K562 (cell line): ENCODE data around the gene C1QA. TPM values are rescaled to one million over a fixed set of nuclear protein-coding genes. Genes with fewer than 3 reads are reported as not detected.

Experiments
- ATAC-seq: fragments of 200-7000 bp; cut with Tn5 transposase; 3 replicates; pipeline ENCODE4 v1.9.1; 2020; ENCODE audit warnings: moderate library complexity
- BruUV-seq: library from RNA; stranded (reverse); fragments of 400-500 nt; replicated peaks from 2 replicates; lab custom pipeline; 2021; lab: Mats Ljungman, UMichigan
- CTCF ChIA-PET: fragments of 300-600 bp; formaldehyde crosslinking; extraction: SDS; loops from one replicate; lab custom pipeline; 2021; ENCODE audit warnings: low intra/inter-chr PET ratio; lab: Yijun Ruan, JAX
- POLR2A ChIA-PET: fragments of 300-600, 350-650 bp; sonication (Branson Sonifier 250); formaldehyde crosslinking; extraction: SDS; loops from one replicate; lab custom pipeline; 2021; ENCODE audit warnings: antibody characterized with exemption, inconsistent platforms; lab: Yijun Ruan, JAX
- DNase-seq, 4 experiments: peaks; one replicate each; pipeline versions ENCODE4 v3.0.0 to v3.0.0-alpha.2; 2011 to 2018; ENCODE audit warnings: low spot score in 3 of 4, mixed read lengths in 3 of 4; ENCODE audit errors: extremely low read depth in 1 of 4
- FAIRE-seq: peaks from 2 replicates; lab custom pipeline; 2011; peaks lifted over from hg19 to GRCh38; lab: Jason Lieb, UNC
- H2AFZ ChIP-seq: 2 replicates; pipeline ENCODE4 v1.6.0; 2011; ENCODE audit warnings: low read depth, low read length, control low read depth, inconsistent platforms
- H3K27ac ChIP-seq: fragments of 200-600 bp; 3 replicates; pipeline ENCODE4 v1.8.0; 2011; ENCODE audit warnings: low read depth, mild to moderate bottlenecking, control low read depth, inconsistent platforms, low read length, moderate library complexity, mixed read lengths; ENCODE audit errors: extremely low read depth
- H3K27me3 ChIP-seq, 2 experiments: fragments of 300-600 bp in 1 of 2; 2 replicates in 1 of 2; 3 replicates in 1 of 2; pipeline versions ENCODE4 v1.6.0 to v1.8.0; 2011; ENCODE audit warnings: inconsistent platforms in 2 of 2, low read length in 2 of 2, mild to moderate bottlenecking in 1 of 2, mixed read lengths in 1 of 2, moderate library complexity in 1 of 2; ENCODE audit not compliant: control insufficient read depth in 2 of 2, insufficient read depth in 2 of 2
- H3K36me3 ChIP-seq: fragments of 300-600 bp; 3 replicates; pipeline ENCODE4 v1.8.0; 2011; ENCODE audit warnings: mild to moderate bottlenecking, low read length, inconsistent platforms; ENCODE audit not compliant: control insufficient read depth, insufficient read depth
- H3K4me1 ChIP-seq, 2 experiments: fragments of 200-600 bp in 1 of 2; replicated peaks in 1 of 2; 2 replicates in 1 of 2; 3 replicates in 1 of 2; pipeline versions ENCODE4 v1.5.1 to v1.8.0; 2011; ENCODE audit warnings: inconsistent platforms in 2 of 2, low read length in 2 of 2, mild to moderate bottlenecking in 1 of 2, mixed read lengths in 1 of 2, moderate library complexity in 1 of 2; ENCODE audit not compliant: control insufficient read depth in 2 of 2, insufficient read depth in 2 of 2
- H3K4me2 ChIP-seq: 2 replicates; pipeline ENCODE4 v1.6.1; 2011; ENCODE audit warnings: low read length, control low read depth, inconsistent platforms, mixed read lengths; ENCODE audit not compliant: insufficient read depth
- H3K4me3 ChIP-seq: fragments of 200-600 bp; sonication (generic), shearing (Covaris generic); 2 replicates; pipeline ENCODE4 v1.5.1; 2016; ENCODE audit warnings: control low read depth, inconsistent platforms
- H3K79me2 ChIP-seq: fragments of 200-600 bp; 3 replicates; pipeline ENCODE4 v1.8.0; 2011; ENCODE audit warnings: low read length, inconsistent platforms; ENCODE audit not compliant: control insufficient read depth, insufficient read depth
- H3K9ac ChIP-seq, 2 experiments: 2 replicates each; pipeline versions ENCODE4 v1.6.0 to v1.6.1; 2011; ENCODE audit warnings: low read depth in 2 of 2, low read length in 2 of 2, control low read depth in 1 of 2, inconsistent platforms in 1 of 2, mild to moderate bottlenecking in 1 of 2, mixed read lengths in 1 of 2; ENCODE audit not compliant: insufficient read depth in 1 of 2
- H3K9me1 ChIP-seq: one replicate; pipeline ENCODE4 v1.6.0; 2011; ENCODE audit warnings: inconsistent platforms, mild to moderate bottlenecking, low read length, moderate library complexity; ENCODE audit not compliant: control insufficient read depth, insufficient read depth
- H3K9me3 ChIP-seq: replicated peaks from 2 replicates; pipeline ENCODE4 v1.5.1; 2011; ENCODE audit warnings: low read depth, low read length, inconsistent platforms; ENCODE audit not compliant: control insufficient read depth, insufficient read depth
- H4K20me1 ChIP-seq: replicated peaks from 2 replicates; pipeline ENCODE4 v1.6.1; 2011; ENCODE audit warnings: low read length, inconsistent platforms, mixed read lengths; ENCODE audit not compliant: control insufficient read depth, insufficient read depth
- ELF1 ChIP-seq: fragments of 200-800 bp; sonication (Bioruptor generic); IDR thresholded peaks from 2 replicates; pipeline ENCODE4 v1.6.1; 2016; ENCODE audit warnings: missing genetic modification characterization, missing compliant biosample characterization
- MEF2D ChIP-seq: conservative IDR thresholded peaks from 2 replicates; pipeline ENCODE4 v1.6.1; 2016; ENCODE audit warnings: low read depth, missing genetic modification characterization, missing compliant biosample characterization
- NFIX ChIP-seq: fragments of 250-450 bp; sonication (Bioruptor Pico); IDR thresholded peaks from 2 replicates; pipeline ENCODE4 v1.4.0; 2020; ENCODE audit warnings: low read depth, mild to moderate bottlenecking, moderate library complexity
- PPARD ChIP-seq: fragments of 250-450 bp; sonication (Bioruptor Pico); IDR thresholded peaks from 2 replicates; pipeline ENCODE4 v1.8.0; 2022; ENCODE audit warnings: inconsistent platforms, mild to moderate bottlenecking, moderate library complexity
- TSC22D4 ChIP-seq: fragments of 450-650 bp; IDR thresholded peaks from 2 replicates; pipeline ENCODE4 v1.6.1; 2016; ENCODE audit warnings: missing genetic modification characterization, missing biosample characterization, control low read depth
- ZNF24 ChIP-seq: fragments of 450-650 bp; IDR thresholded peaks from 2 replicates; pipeline ENCODE4 v1.6.1; 2016
- WGBS: fragments of 100-300 bp; shearing (Covaris generic); methylation state at CpG from one replicate; pipeline ENCODE4 v1.1.6; 2016; ENCODE audit warnings: low coverage, mixed read lengths; ENCODE audit not compliant: insufficient coverage; ENCODE audit errors: missing lambda C conversion rate; 5-methylcytosine and 5-hydroxymethylcytosine counted together
- in situ Hi-C: fragments of 300-500 bp; cut with MboI; formaldehyde crosslinking; loops from 4 replicates; pipeline ENCODE4 v1.15.0; 2018; ENCODE audit warnings: inconsistent platforms, mixed read lengths
- intact Hi-C: fragments of 100-400 bp; cut with micrococcal nuclease; formaldehyde crosslinking; loops from 2 replicates; pipeline ENCODE4 v1.14.2; 2022
- polyA plus RNA-seq, 8 experiments: library from polyadenylated mRNA; depleted of rRNA in 4 of 8; stranded (reverse) in 5 of 8; unstranded in 3 of 8; fragments of >200 nt; fragmentation: Nextera tagmentation in 2 of 8; fragmentation: Illumina TruSeq in 1 of 8; extraction: Ambion mirVana in 2 of 8; extraction: Trizol in 1 of 8; gene quantifications; 2 replicates each; pipeline versions ENCODE4 v1.2.1 to v1.2.3, GENCODE V29; 2011 to 2014; ENCODE audit warnings: inconsistent platforms in 1 of 8, missing spikeins in 1 of 8
- total RNA-seq, 7 experiments: library from RNA; depleted of rRNA in 6 of 7; stranded (reverse); fragments of >200 nt in 6 of 7; fragmentation: Illumina TruSeq in 2 of 7; extraction: Trizol in 2 of 7; gene quantifications; 2 replicates each; pipeline versions ENCODE4 v1.2.1 to v1.2.3, GENCODE V29; 2011 to 2021; ENCODE audit warnings: low replicate concordance in 1 of 7

C1QA gene
- total and polyA plus RNA-seq, 9 of the 15 experiments (the other 6 are each of a cell fraction or from before 2014, with no cell fraction given): 0.71 TPM; not detected in 8

- POLR2A ChIA-PET: no interaction called here
- FAIRE-seq: no peak
- TF ChIP-seq PPARD (CRISPR knock-in tag) (no peak), NFIX (CRISPR knock-in tag) (no peak)
These were observed 41.3 kb upstream of the C1QA start for GRCh38 chr1:22595108-22595507.

GRCh38 chr1:22597301-22597965 is 39.0 kb upstream of the C1QA start:
- Histone ChIP-seq H4K20me1 (peaks cover 22% of the 10 kb centered on the region; the same call in 1 of the 2 replicates), H3K9ac (no peak overlapping the region), H3K27ac (no peak overlapping the region), H3K4me3 (no peak overlapping the region), H3K27me3 (peaks cover 54 to 79% of the 10 kb centered on the region in 2 experiments), H3K79me2 (no peaks in the 10 kb centered on the region), H3K4me2 (no peak overlapping the region), H3K9me3 (no peaks in the 10 kb centered on the region), H3K9me1 (peaks cover 4% of the 10 kb centered on the region), H3K4me1 (peaks cover 0 to 26% of the 10 kb centered on the region in 2 experiments; a peak in 1 of 5 replicates), H3K36me3 (no peaks in the 10 kb centered on the region), H2AFZ (no peak overlapping the region)
- FAIRE-seq (no peak), ATAC-seq (no peak), DNase-seq (no peak)
- WGBS: 3% methylated on average over 29 of the region's 30 CpGs
- no peak for TF ChIP-seq TSC22D4 (tag)
- no peak for TF ChIP-seq ELF1 (tag)
- TF ChIP-seq ZNF24: no peak
- no peak for TF ChIP-seq MEF2D
- BruUV-seq: no TSS peak
- intact Hi-C loops (no loop called here), in situ Hi-C loops (no loop called here)
- CTCF ChIA-PET: no interaction called here
- POLR2A ChIA-PET: no interaction called here

More at GRCh38 chr1:22595108-22595507, 41.3 kb upstream of the C1QA start:
- H3K9me1 ChIP-seq: peaks cover 4% of the 10 kb centered on the region
- H3K4me3 ChIP-seq: no peak overlapping the region
- peaks cover 0 to 17% of the 10 kb centered on the region in 2 experiments; a peak in 1 of 5 replicates for H3K4me1 ChIP-seq
- BruUV-seq: no TSS peak
- H3K9me3 ChIP-seq: no peaks in the 10 kb centered on the region
- H3K9ac ChIP-seq: no peak overlapping the region
- no peak for ATAC-seq
- no peak for DNase-seq
- 1% methylated on average over 7 of the region's 7 CpGs for WGBS
- H3K4me2 ChIP-seq: no peak overlapping the region
- in situ Hi-C loops: no loop called here
- H3K36me3 ChIP-seq: no peaks in the 10 kb centered on the region
- H4K20me1 ChIP-seq: peaks cover 22% of the 10 kb centered on the region
- H3K79me2 ChIP-seq: no peaks in the 10 kb centered on the region
- peaks cover 45 to 79% of the 10 kb centered on the region in 2 experiments for H3K27me3 ChIP-seq
- no peak overlapping the region for H3K27ac ChIP-seq
- no peak overlapping the region for H2AFZ ChIP-seq
- intact Hi-C loops: no loop called here
- CTCF ChIA-PET: no interaction called here
